GM18505 (cell line): ENCODE results near the gene JMJD7.

Experiments used
- ATAC-seq: cut with Tn5 transposase; IDR thresholded peaks from one replicate; pipeline ENCODE4 v1.9.1; 2021; ENCODE audit not compliant: unreplicated experiment
- POLR2A ChIP-seq: IDR thresholded peaks from 4 replicates; pipeline ENCODE4 v1.6.1; 2011; ENCODE audit warnings: borderline replicate concordance; ENCODE audit not compliant: insufficient read depth, insufficient read length; ENCODE audit errors: extremely low read depth

The JMJD7 gene

DNA sequence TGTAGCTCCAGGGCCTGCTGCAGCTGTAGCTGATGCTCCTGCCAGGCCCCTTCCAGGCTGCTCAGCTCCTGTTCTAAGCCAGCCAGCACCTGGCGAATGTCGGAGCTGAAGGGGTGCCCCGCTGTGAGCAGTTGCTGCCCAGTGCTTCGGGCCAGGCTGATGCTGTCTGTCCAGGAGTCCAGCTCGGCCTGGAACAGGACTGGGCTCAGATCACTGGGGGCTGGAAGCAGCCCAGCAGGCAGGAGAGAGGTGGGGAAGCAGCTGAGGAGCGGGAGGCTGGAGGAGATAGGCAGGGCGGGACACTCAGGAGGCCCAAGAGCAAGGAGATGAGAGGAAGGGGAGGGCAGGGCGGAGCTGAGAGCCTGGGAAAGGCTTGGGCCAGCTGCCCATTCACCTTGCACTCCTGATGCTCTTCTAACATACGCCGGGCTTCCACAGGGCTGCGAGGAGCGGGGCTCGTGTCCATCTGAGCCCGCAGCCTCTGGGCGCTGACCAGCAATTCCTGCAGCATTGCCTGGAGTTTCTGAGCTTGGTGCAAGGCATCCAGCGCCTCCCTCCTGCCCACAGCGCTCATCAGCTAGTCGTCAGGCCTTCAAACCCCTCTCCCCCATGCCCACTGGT lies 34.0 kb downstream of the JMJD7 start:
- no peak for ATAC-seq
- TF ChIP-seq POLR2A, result no peak

DNA sequence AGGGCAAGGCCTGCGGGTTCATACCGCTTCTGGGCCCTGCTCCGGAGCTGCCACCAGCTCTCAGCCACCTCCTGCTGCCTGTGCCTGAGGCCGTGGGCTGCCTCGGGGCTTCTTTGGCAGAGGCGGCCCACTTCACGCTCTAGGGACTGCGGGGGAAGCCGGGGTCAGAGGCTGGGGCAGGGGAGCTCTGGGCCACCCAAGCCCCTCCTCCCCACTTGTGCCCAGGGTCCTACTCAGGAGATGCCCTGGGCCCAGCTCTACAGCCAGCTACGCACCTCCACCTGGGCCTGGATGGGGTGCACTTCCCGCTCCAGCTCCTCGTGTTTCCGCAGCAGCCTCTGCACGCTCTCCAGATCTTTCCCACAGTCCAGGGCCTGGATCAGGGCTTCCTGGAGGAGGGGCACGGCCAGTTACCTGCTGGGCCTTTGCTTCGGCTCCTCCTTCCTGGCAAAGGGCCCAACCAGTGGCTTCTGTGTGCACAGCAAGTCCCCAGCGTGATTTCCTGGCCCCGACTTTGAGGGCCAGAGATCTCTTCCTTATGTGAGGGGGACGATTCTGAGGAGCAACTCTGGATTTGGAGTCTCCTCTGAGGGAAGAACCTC lies 34.7 kb downstream of the JMJD7 start:
- no peak for TF ChIP-seq POLR2A
- no peak for ATAC-seq

DNA sequence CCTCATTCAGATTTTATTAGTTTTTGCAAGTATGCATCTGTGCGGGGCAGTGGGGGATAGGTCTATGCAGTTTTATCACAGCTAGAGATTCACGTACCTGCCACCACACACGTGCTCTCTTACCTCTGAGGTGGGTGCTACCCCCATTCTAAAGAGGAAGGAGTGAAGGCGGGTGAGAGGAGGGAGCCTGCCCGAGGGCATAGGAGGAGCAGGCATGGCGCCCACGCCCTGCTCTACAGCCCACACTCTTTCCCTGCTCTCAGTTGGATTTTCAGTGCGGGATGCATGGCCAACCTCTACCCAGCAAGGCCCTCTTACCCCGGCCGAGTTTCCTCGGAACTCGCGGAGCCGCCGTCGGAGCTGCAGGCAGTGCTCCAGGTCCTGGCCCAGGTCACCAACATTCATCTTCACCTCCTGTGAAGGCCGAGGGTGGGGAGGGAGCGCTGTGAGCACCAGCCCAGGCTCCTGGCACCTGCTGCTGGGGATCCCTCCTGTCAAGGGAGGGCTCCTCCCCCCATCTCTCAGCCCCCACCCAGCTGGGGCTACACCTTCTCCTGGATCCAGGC lies 37.7 kb downstream of the JMJD7 start:
- no peak for TF ChIP-seq POLR2A
- no peak for ATAC-seq

DNA sequence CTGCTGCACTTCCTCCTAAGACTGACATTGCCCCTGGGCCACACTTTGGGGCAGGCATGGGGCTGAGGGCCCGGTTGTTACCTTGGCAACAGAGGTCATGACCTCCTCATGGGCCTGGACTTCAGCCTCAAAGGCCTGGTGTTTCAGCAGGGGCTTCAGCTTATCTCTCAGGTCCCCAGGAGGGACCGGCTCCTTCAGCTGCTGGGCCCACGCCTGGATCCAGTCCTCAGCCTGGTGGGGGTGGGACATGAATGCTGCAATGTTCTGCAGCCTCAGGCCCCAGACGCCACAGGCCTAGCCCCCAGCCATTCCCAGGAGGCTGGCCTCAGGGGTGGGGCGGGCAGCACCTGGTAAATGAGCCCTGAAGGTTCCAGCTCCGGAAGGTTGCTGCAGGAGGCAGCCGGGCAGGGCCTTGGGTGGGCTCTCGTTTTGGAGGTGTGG lies 38.4 kb downstream of the JMJD7 start:
- ATAC-seq, result no peak
- no peak for TF ChIP-seq POLR2A

DNA sequence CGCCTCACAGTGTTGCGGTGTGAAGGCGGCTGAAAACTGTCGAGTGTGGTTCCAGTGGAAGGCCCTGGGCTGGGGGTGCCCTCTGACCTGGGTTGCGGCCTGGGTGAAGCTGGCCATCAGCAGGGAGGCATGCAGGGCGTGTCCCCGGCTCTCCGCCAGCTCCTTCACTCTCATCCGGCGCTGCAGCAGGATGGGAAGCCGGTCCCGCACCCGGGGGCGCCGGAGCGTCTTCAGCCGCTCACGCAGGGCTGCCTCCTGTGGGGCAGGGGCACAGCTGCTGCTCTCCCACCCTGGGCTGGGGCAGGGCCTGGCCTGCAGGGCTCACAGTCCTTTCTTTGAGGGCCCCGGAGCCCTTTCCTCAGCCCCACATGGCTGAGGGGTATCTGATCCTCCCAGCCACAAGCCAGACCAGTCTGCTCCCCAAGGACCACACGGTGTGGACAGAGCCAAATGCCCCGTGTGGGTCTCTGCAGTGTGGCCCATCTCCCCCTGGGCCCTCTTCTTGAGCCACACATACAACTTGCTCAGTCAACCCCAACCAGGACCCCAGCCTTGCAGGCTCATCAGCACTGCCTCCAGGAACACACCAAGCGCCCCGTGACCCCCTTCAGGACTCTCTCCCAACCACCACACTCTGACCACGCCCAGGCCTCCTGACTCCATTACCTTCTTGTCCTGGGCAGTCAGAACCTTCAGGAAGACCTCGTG lies 39.1 kb downstream of the JMJD7 start:
- no peak for ATAC-seq
- no peak for TF ChIP-seq POLR2A

DNA sequence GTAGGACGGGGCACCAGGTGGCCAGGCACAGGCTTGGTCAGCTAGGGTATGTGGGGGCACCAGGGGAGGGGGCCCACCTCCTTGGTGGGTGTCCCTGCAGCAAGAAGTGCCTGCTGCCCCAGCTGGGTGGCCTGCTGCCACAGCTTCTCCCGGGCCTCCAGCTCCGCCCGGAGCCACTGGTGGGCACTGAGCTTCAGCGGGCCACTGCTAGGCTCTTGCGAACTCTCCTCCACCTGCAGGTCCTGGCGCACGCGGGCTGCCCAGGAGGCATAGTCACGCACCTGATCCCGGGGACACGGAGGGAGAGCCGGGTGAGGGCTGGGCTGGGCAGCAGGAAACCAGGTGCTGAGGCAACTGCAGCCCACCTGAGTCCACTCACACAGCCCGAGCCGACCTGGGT lies 40.4 kb downstream of the JMJD7 start:
- no peak for TF ChIP-seq POLR2A
- ATAC-seq, result no peak

DNA sequence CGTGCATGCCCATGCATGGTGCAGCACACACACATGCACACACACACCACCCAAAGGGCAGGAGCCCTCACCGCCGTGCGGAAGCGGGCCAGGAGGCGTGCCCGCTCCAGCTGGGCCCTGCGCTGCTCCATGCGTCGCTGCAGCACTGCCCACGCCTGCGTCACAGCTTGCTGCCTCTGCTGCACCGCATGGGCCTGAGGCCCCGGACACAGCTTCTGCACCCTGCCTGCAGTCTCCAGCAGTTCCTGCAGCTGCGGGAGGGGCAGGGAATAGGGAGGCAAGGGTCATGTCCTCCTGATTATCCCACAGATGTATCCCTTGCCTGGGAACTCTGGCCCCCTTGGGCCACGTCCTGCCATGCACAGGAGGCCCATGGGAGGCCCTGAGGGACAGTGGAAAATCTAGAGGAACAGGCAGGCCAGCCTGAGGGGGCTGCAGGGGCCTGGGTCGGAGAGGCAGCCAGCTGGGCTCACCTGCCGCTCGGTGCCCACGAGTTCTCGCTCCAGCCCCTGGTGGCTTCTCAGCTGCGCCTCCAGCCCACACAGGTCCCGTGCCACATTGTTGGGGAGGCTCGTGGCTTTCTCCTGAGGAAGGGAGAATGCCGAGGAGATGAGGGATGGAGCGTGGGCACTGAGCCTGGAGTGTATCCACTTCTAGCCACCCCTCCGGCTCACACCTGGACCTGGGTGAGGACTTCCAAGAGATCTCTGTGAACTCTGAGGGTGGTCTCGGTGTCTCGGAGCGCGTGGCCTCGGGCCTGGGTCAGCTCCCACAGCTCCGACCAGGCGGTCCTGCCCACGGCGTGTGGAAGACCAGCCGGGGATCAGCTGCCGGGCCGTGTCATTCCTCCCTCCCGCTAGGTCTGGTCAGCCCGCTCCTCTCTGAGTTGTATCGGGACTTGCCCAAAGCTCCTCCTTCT lies 42.1 kb downstream of the JMJD7 start:
- no peak for TF ChIP-seq POLR2A
- no peak for ATAC-seq

DNA sequence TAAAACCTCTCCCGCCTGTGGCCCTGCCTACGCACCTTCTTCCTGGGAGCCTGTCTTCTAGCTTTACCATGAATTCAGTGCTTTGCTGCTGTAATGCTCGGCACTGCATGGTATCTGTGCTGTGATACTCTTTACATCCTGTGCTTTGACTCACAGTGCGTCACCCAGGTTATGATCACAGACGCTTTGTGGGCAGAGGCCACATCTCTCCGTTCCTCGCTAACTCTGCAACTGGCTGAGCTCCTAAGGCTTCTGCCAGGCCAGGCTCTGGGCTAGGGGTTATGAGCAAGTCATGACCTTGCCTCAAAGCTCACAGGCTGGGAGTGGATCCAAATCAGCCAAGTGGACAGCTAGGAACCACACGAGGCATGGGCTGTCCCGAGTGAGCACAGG lies 42.8 kb downstream of the JMJD7 start:
- no peak for TF ChIP-seq POLR2A
- ATAC-seq, result no peak

DNA sequence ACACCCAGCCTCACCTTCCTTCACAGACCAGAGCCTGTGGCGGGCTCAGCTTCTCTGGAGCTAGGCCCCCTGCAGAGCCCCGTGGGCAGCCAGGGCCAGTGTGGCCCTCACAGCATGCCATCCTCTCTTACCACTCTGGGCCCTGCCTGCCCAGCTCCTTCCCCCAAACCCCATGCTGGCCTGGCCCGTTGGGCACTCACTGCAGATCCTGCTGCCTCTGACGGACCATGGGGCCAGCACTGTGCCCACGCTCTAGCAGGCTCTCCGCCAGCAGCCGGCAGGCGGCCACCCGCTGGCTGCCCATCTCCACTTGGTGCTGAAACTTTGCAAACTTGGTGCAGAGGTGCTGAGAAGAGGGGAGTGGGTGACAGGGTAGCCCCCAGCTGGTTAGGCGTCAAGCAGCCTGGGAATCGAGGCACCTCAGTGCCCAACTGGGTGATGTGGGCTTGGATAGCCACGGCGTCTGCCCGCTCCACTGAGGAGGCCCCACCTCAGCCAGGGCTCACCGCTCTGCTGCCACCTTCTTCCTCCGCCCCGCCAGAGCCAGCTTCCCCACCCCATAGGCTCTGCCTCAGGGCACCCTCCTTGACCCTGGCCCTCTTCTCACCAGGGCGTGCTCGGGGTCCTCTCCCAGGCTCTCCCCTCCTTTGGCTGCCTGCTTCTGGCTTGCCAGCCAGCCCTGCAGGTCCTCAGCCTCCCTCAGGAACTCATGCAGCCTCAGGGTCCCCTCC lies 43.4 kb downstream of the JMJD7 start:
- no peak for TF ChIP-seq POLR2A
- no peak for ATAC-seq

DNA sequence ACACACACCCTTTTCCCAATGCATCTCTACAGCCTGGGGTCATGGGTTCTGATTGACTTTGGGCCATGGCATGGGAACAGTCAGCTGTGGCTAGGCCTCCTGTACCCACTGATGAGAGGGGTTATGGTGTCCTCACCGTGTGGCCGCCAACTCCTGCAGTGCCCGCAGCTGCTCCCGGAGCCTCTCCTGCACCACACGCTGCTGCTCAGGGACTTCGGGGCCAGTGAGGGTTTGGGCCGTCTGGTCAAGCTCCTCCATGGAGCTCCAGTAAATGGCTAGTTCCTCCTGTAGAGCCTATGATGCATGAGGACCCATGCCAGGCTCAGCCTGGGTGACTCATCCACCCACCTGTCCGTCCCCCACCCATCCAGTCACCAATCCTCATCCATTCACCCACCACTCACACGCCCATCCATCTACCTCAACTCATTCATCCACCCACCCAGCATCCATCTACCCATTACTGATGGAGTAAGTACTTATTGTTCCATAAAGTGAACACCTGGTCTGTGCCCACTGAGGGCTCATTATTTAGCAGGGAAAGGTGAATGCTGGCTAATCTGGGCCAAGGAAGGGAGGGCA lies 44.4 kb downstream of the JMJD7 start:
- no peak for TF ChIP-seq POLR2A
- no peak for ATAC-seq

GRCh38 chr15:41873711-41874110 lies 45.8 kb downstream of the JMJD7 start:
- ATAC-seq, result no peak
- no peak for TF ChIP-seq POLR2A

GRCh38 chr15:41874736-41875135 lies 46.8 kb downstream of the JMJD7 start:
- no peak for TF ChIP-seq POLR2A
- ATAC-seq, result no peak
